A549 (cell line): ENCODE data around the gene DSTN. TPM values are rescaled to one million over a fixed set of nuclear protein-coding genes. Genes with fewer than 3 reads are reported as not detected.
A peak's percentile ranks its signal among the peaks of the same experiment; 100 is the strongest.

Source experiments
- ATAC-seq, 2 experiments: fragments of 200-7000 bp in 1 of 2; fragments of >200 bp in 1 of 2; cut with Nextera tagmentation in 1 of 2; cut with Tn5 transposase in 1 of 2; 3 replicates each; pipeline versions ENCODE4 v1.8.0 to v1.9.1; 2018 to 2020; ENCODE audit warnings: mild to moderate bottlenecking in 1 of 2, moderate library complexity in 1 of 2
- CTCF ChIA-PET: fragments of 300-600 bp; sonication (Branson Sonifier 250); formaldehyde crosslinking; extraction: SDS; loops from one replicate; lab custom pipeline; 2021; ENCODE audit warnings: antibody characterized with exemption, inconsistent platforms; lab: Yijun Ruan, JAX
- POLR2A ChIA-PET: fragments of 350-600 bp; formaldehyde crosslinking; extraction: SDS; loops from one replicate; lab custom pipeline; 2021; ENCODE audit warnings: antibody characterized with exemption, inconsistent platforms; lab: Yijun Ruan, JAX
- DNase-seq, 2 experiments: peaks; one replicate each; pipeline versions ENCODE4 v3.0.0 to v3.0.0-alpha.2; 2011 to 2016; ENCODE audit warnings: low read depth in 1 of 2, low spot score in 1 of 2
- FAIRE-seq: peaks from 2 replicates; lab custom pipeline; 2011; peaks lifted over from hg19 to GRCh38; lab: Jason Lieb, UNC
- H3K27ac ChIP-seq, 2 experiments: fragments of >200 bp; sonication (Bioruptor Twin); formaldehyde crosslinking; 3 replicates each; pipeline ENCODE4 v1.5.1; 2016 to 2017
- H3K4me1 ChIP-seq: fragments of >200 bp; sonication (Bioruptor Twin); formaldehyde crosslinking; 3 replicates; pipeline ENCODE4 v1.6.1; 2016
- H3K4me2 ChIP-seq: fragments of >200 bp; sonication (Bioruptor Twin); formaldehyde crosslinking; 3 replicates; pipeline ENCODE4 v1.6.1; 2016
- H3K4me3 ChIP-seq: fragments of >200 bp; sonication (Bioruptor Twin); formaldehyde crosslinking; 3 replicates; pipeline ENCODE4 v1.5.1; 2016
- H3K9me3 ChIP-seq: fragments of >200 bp; sonication (Bioruptor Twin); formaldehyde crosslinking; 3 replicates; pipeline ENCODE4 v1.6.1; 2016
- CBX2 ChIP-seq: fragments of 200-600 bp; sonication (generic); IDR thresholded peaks from 2 replicates; pipeline ENCODE4 v1.6.1; 2016; ENCODE audit warnings: low read depth, mild to moderate bottlenecking, borderline replicate concordance
- CBX8 ChIP-seq: fragments of 200-600 bp; sonication (generic); IDR thresholded peaks from 2 replicates; pipeline ENCODE4 v1.6.1; 2016
- EHMT2 ChIP-seq: fragments of 200-600 bp; sonication (generic); IDR thresholded peaks from 2 replicates; pipeline ENCODE4 v1.6.1; 2016; ENCODE audit warnings: antibody characterized with exemption, low read depth, mild to moderate bottlenecking, moderate library complexity
- FOSB ChIP-seq: fragments of 250-450 bp; sonication (Bioruptor Pico); IDR thresholded peaks from 2 replicates; pipeline ENCODE4 v1.5.0; 2020; ENCODE audit warnings: mild to moderate bottlenecking, moderate library complexity
- GATA3 ChIP-seq: IDR thresholded peaks from 2 replicates; pipeline ENCODE4 v1.6.1; 2012; ENCODE audit warnings: borderline replicate concordance
- HDAC2 ChIP-seq: fragments of 200-600 bp; sonication (generic); IDR thresholded peaks from 2 replicates; pipeline ENCODE4 v1.6.1; 2016
- HEYL ChIP-seq: fragments of 250-450 bp; sonication (Bioruptor Pico); IDR thresholded peaks from 2 replicates; pipeline ENCODE4 v1.8.0; 2021; ENCODE audit warnings: mild to moderate bottlenecking, moderate library complexity
- HOXA7 ChIP-seq: fragments of 250-450 bp; sonication (Bioruptor Pico); IDR thresholded peaks from 2 replicates; pipeline ENCODE4 v1.5.0; 2020; ENCODE audit warnings: mild to moderate bottlenecking, moderate library complexity
- JUNB ChIP-seq: fragments of >200 bp; sonication (Bioruptor Twin); formaldehyde crosslinking; IDR thresholded peaks from 2 replicates; pipeline ENCODE4 v1.6.1; 2016
- KDM1A ChIP-seq: fragments of 200-600 bp; sonication (generic); IDR thresholded peaks from 2 replicates; pipeline ENCODE4 v1.6.1; 2016; ENCODE audit warnings: low read depth, mild to moderate bottlenecking
- NR3C1 ChIP-seq: fragments of >200 bp; sonication (Bioruptor Twin); formaldehyde crosslinking; IDR thresholded peaks from 3 replicates; pipeline ENCODE4 v1.6.1; 2017
- RARB ChIP-seq: fragments of 250-450 bp; sonication (Bioruptor Pico); IDR thresholded peaks from 2 replicates; pipeline ENCODE4 v1.8.0; 2021; ENCODE audit warnings: mild to moderate bottlenecking, moderate library complexity
- RCOR1 ChIP-seq: fragments of 150-350 bp; IDR thresholded peaks from 2 replicates; pipeline ENCODE4 v1.6.1; 2014; ENCODE audit warnings: antibody characterized with exemption, low read length, low read depth
- REST ChIP-seq: fragments of 200-600 bp; sonication (generic); IDR thresholded peaks from 2 replicates; pipeline ENCODE4 v1.6.1; 2016; ENCODE audit warnings: antibody characterized with exemption, mild to moderate bottlenecking, moderate library complexity
- RFX5 ChIP-seq: fragments of 450-650 bp; IDR thresholded peaks from 2 replicates; pipeline ENCODE4 v1.7.1; 2014; ENCODE audit warnings: antibody characterized with exemption, mild to moderate bottlenecking, moderate library complexity
- TP53 ChIP-seq: fragments of 250-450 bp; sonication (Bioruptor Pico); IDR thresholded peaks from 2 replicates; pipeline ENCODE4 v1.5.0; 2021; ENCODE audit warnings: mild to moderate bottlenecking, moderate library complexity
- ZFP36 ChIP-seq: fragments of 450-650 bp; IDR thresholded peaks from 2 replicates; pipeline ENCODE4 v1.6.1; 2014; ENCODE audit warnings: borderline replicate concordance; ENCODE audit not compliant: partially characterized antibody
- WGBS: methylation state at CpG from one replicate; pipeline ENCODE4 v1.1.6; 2017; ENCODE audit errors: missing lambda C conversion rate; 5-methylcytosine and 5-hydroxymethylcytosine counted together
- polyA plus RNA-seq, 4 experiments: library from polyadenylated mRNA; depleted of rRNA in 3 of 4; stranded (reverse); fragments of >200 nt; fragmentation: RNase III in 1 of 4; extraction: RNeasy Plus Mini Kit Qiagen cat#74134 plus additional on column Dnase treatment in 1 of 4; gene quantifications; 2 replicates in 3 of 4; 3 replicates in 1 of 4; pipeline ENCODE4 v1.2.3, GENCODE V29; 2011 to 2017
- TF ChIP-seq, protein P1 (sequence below): IDR thresholded peaks from 2 replicates; pipeline ENCODE4 v1.6.1; 2012; ENCODE audit warnings: low read depth, borderline replicate concordance

DSTN gene
- polyA plus RNA-seq, 2 of the 4 experiments (the other 2 are of a cell fraction) = 544 to 1,131 TPM

- CTCF ChIA-PET = interaction anchor here (0.5 to 21.9 kb wide), 10 partner anchors 15 to 357 kb away, joined by 3 to 501 read pairs (median 4); partner anchors contain the start of gene DSTN
- no peak overlapping the region for H3K4me3 ChIP-seq
- DNase-seq (no peak), FAIRE-seq (no peak), ATAC-seq (no peak)
- H3K4me2 ChIP-seq = no peak overlapping the region
- TF ChIP-seq HDAC2 (no peak), CBX2 (no peak), TP53 (CRISPR knock-in tag) (no peak), FOSB (CRISPR knock-in tag) (no peak), RARB (CRISPR knock-in tag) (no peak), KDM1A (no peak)
- no peaks in the 10 kb centered on the region for H3K9me3 ChIP-seq
- POLR2A ChIA-PET = interaction anchor here (1.1 to 3.4 kb wide), 2 partner anchors 15 to 29 kb away, joined by 5 to 20 read pairs; no protein-coding TSS in a partner anchor
- WGBS = 82% methylated on average over 1 of the region's 1 CpG
- no peak overlapping the region for H3K27ac ChIP-seq
- peaks cover 30% of the 10 kb centered on the region for H3K4me1 ChIP-seq
Observed at GRCh38 chr20:17542481-17542880, 27.4 kb upstream of the DSTN start.

DNA sequence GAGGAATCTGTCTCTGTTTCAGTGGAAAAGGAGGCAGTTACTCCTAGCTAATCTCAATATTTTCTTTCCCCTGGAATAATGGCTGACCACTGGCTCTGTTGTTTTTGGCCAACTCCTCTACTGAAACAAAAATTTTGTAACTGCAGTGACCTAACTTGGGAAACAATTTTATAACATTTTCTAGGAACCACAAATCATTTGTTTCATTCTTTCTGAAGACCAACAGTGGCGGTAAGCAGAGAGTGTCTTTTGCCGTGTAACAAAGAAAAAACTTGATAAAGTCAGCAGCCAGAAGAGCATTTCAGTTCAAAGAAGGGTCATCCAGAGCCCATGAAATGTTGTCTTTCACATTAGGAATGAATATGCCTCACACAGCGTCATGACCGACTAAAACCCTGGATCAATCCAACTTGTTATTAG is 26.9 kb upstream of the DSTN start:
- FAIRE-seq (no peak), DNase-seq (no peak), ATAC-seq (no peak)
- 94% methylated on average over 4 of the region's 4 CpGs for WGBS
- H3K4me3 ChIP-seq = no peak overlapping the region
- no peak for TF ChIP-seq HEYL
- TF ChIP-seq RCOR1 = no peak
- TF ChIP-seq, protein P1, sequence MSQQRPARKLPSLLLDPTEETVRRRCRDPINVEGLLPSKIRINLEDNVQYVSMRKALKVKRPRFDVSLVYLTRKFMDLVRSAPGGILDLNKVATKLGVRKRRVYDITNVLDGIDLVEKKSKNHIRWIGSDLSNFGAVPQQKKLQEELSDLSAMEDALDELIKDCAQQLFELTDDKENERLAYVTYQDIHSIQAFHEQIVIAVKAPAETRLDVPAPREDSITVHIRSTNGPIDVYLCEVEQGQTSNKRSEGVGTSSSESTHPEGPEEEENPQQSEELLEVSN = no peak
- TF ChIP-seq RFX5 = no peak
- TF ChIP-seq EHMT2 = no peak
- no peak for TF ChIP-seq JUNB
- no peak for TF ChIP-seq KDM1A
- no peak for TF ChIP-seq GATA3
- TF ChIP-seq REST = no peak
- no peak for TF ChIP-seq ZFP36
- no peak for TF ChIP-seq NR3C1
- TF ChIP-seq HOXA7 (CRISPR knock-in tag) = no peak
- CTCF ChIA-PET = interaction anchor here (0.5 to 21.9 kb wide), 10 partner anchors 14 to 356 kb away, joined by 3 to 501 read pairs (median 4); partner anchors contain the start of gene DSTN
- peaks cover 25% of the 10 kb centered on the region for H3K4me1 ChIP-seq
- 0 out of 6 replicates have a peak overlapping the region, but pooled peaks of 1 of the 2 experiments have one; percentile 1 for H3K27ac ChIP-seq
- H3K9me3 ChIP-seq = no peaks in the 10 kb centered on the region
- POLR2A ChIA-PET = interaction anchor here (1.1 to 3.4 kb wide), 3 partner anchors 15 to 28 kb away, joined by 4 to 20 read pairs (median 5); partner anchors contain the start of gene DSTN
- H3K4me2 ChIP-seq = no peak overlapping the region

GRCh38 chr20:17543531-17544131 is 26.2 kb upstream of the DSTN start:
- TF ChIP-seq CBX8 = no peak
- TF ChIP-seq, all 56 proteins: peak for 0
- H3K4me2 ChIP-seq = no peak overlapping the region
- H3K9me3 ChIP-seq = no peaks in the 10 kb centered on the region
- DNase-seq (no peak), ATAC-seq (no peak), FAIRE-seq (no peak)
- WGBS = 87% methylated on average over 5 of the region's 5 CpGs
- no peak overlapping the region for H3K4me3 ChIP-seq
- peaks cover 19% of the 10 kb centered on the region for H3K4me1 ChIP-seq
- POLR2A ChIA-PET = interaction anchor here (1.9 to 3.4 kb wide), 2 partner anchors 14 to 26 kb away, joined by 4 to 20 read pairs; partner anchors contain the start of gene DSTN
- CTCF ChIA-PET = interaction anchor here (0.6 to 21.9 kb wide), 8 partner anchors 19 to 105 kb away, joined by 3 to 501 read pairs (median 6); partner anchors contain the start of gene DSTN
- H3K27ac ChIP-seq = no peak overlapping the region
